Neuronal stem cell (in vitro differentiated cells): Measurements from ENCODE around the gene TMEM59.
"Not testable (repeated sequence)": the region's sequence is repeated elsewhere in the genome, so short reads cannot be mapped to it uniquely, and the experiment has no call there.

Experiments used
- DNase-seq: peaks from one replicate; pipeline ENCODE4 v3.0.0-alpha.2; 2013; ENCODE audit warnings: low spot score
- H2AFZ ChIP-seq: one replicate; pipeline ENCODE4 v1.6.1; 2013; ENCODE audit warnings: mild to moderate bottlenecking, low read length, inconsistent platforms
- H2AK5ac ChIP-seq: 2 replicates; pipeline ENCODE4 v1.6.1; 2013; ENCODE audit warnings: low read depth, mild to moderate bottlenecking, inconsistent platforms, low read length, moderate library complexity, mixed read lengths
- H2BK120ac ChIP-seq: 2 replicates; pipeline ENCODE4 v1.6.1; 2013; ENCODE audit warnings: low read depth, mild to moderate bottlenecking, inconsistent platforms, low read length, moderate library complexity, mixed read lengths
- H2BK12ac ChIP-seq: one replicate; pipeline ENCODE4 v1.6.1; 2013; ENCODE audit warnings: low read length, inconsistent platforms
- H2BK15ac ChIP-seq: 2 replicates; pipeline ENCODE4 v1.6.1; 2013; ENCODE audit warnings: mild to moderate bottlenecking, low read length, inconsistent platforms, mixed read lengths
- H2BK5ac ChIP-seq: one replicate; pipeline ENCODE4 v1.6.1; 2013; ENCODE audit warnings: inconsistent platforms, mild to moderate bottlenecking, low read length, moderate library complexity
- H3K14ac ChIP-seq: one replicate; pipeline ENCODE4 v1.6.1; 2013; ENCODE audit warnings: low read length, inconsistent platforms
- H3K18ac ChIP-seq: 2 replicates; pipeline ENCODE4 v1.6.1; 2013; ENCODE audit warnings: low read length, inconsistent platforms
- H3K23ac ChIP-seq: 2 replicates; pipeline ENCODE4 v1.6.1; 2013; ENCODE audit warnings: low read depth, mild to moderate bottlenecking, mixed read lengths, low read length, inconsistent platforms; ENCODE audit not compliant: poor library complexity
- H3K27ac ChIP-seq: replicated peaks from 3 replicates; pipeline ENCODE4 v1.5.1; 2013; ENCODE audit warnings: low read length, inconsistent platforms
- H3K27me3 ChIP-seq, 3 experiments: 2 replicates each; pipeline ENCODE4 v1.6.1; 2013; ENCODE audit warnings: low read length in 3 of 3, mild to moderate bottlenecking in 2 of 3, inconsistent platforms in 1 of 3, low read depth in 1 of 3, mixed read lengths in 1 of 3, moderate library complexity in 1 of 3; ENCODE audit not compliant: control insufficient read depth in 3 of 3, insufficient read depth in 3 of 3
- H3K36me3 ChIP-seq, 2 donors: replicated peaks in 1 of 2; 2 replicates each; pipeline ENCODE4 v1.6.1; 2013; ENCODE audit warnings: low read length in 2 of 2; ENCODE audit not compliant: control insufficient read depth in 2 of 2, insufficient read depth in 2 of 2
- H3K4ac ChIP-seq: 2 replicates; pipeline ENCODE4 v1.6.1; 2013; ENCODE audit warnings: inconsistent platforms, mild to moderate bottlenecking, low read length, moderate library complexity
- H3K4me1 ChIP-seq, 2 donors: 1 replicate in 1 of 2; 2 replicates in 1 of 2; pipeline ENCODE4 v1.6.1; 2013; ENCODE audit warnings: low read length in 2 of 2, low read depth in 1 of 2; ENCODE audit not compliant: control insufficient read depth in 2 of 2, insufficient read depth in 1 of 2
- H3K4me2 ChIP-seq: one replicate; pipeline ENCODE4 v1.6.1; 2013; ENCODE audit warnings: mild to moderate bottlenecking, low read length, inconsistent platforms; ENCODE audit not compliant: insufficient read depth, poor library complexity, severe bottlenecking
- H3K4me3 ChIP-seq, 2 donors: 2 replicates each; pipeline ENCODE4 v1.5.1; 2013; ENCODE audit warnings: low read length in 2 of 2, mild to moderate bottlenecking in 2 of 2, inconsistent platforms in 1 of 2, moderate library complexity in 1 of 2
- H3K79me1 ChIP-seq: one replicate; pipeline ENCODE4 v1.6.1; 2013; ENCODE audit warnings: low read depth, mild to moderate bottlenecking, inconsistent platforms, low read length, moderate library complexity
- H3K9ac ChIP-seq: one replicate; pipeline ENCODE4 v1.6.1; 2013; ENCODE audit warnings: mild to moderate bottlenecking, low read depth, low read length, inconsistent platforms; ENCODE audit not compliant: poor library complexity
- H3K9me3 ChIP-seq, 2 donors: replicated peaks in 1 of 2; 2 replicates each; pipeline versions ENCODE3 to v1.6.1; 2013; ENCODE audit warnings: low read length in 2 of 2, mild to moderate bottlenecking in 2 of 2, inconsistent platforms in 1 of 2, low read depth in 1 of 2, mixed read lengths in 1 of 2, moderate library complexity in 1 of 2; ENCODE audit not compliant: control insufficient read depth in 2 of 2, insufficient read depth in 1 of 2
- H4K8ac ChIP-seq: one replicate; pipeline ENCODE4 v1.6.1; 2013; ENCODE audit warnings: low read depth, mild to moderate bottlenecking, inconsistent platforms, low read length, moderate library complexity
- H4K91ac ChIP-seq: one replicate; pipeline ENCODE4 v1.6.1; 2013; ENCODE audit warnings: low read length, low read depth, mild to moderate bottlenecking, inconsistent platforms; ENCODE audit not compliant: poor library complexity
- WGBS, 2 donors: extraction: QIAGEN DNeasy Blood & Tissue Kit; methylation state at CpG; one replicate each; pipeline ENCODE4 v1.1.7; 2013; ENCODE audit warnings: missing lambda C conversion rate in 2 of 2, mixed read lengths in 1 of 2; ENCODE audit not compliant: insufficient read length in 2 of 2, insufficient replicate concordance in 1 of 2; ENCODE audit errors: extremely low coverage in 2 of 2; 5-methylcytosine and 5-hydroxymethylcytosine counted together

TMEM59 gene

GRCh38 chr1:54037476-54037875 is 15.5 kb downstream of the TMEM59 start:
- no peaks in the 10 kb centered on the region for H3K9me3 ChIP-seq
- no peak overlapping the region for H2BK15ac ChIP-seq
- H2BK12ac ChIP-seq: no peak overlapping the region
- no peak overlapping the region for H3K14ac ChIP-seq
- H3K18ac ChIP-seq: no peak overlapping the region
- no peak overlapping the region for H3K27ac ChIP-seq
- H3K4me2 ChIP-seq: no peak overlapping the region
- H2BK5ac ChIP-seq: no peak overlapping the region
- DNase-seq: no peak
- H4K8ac ChIP-seq: no peak overlapping the region
- H2AK5ac ChIP-seq: no peak overlapping the region
- peaks cover 12 to 95% of the 10 kb centered on the region in 2 donors for H3K36me3 ChIP-seq
- H3K27me3 ChIP-seq: no peaks in the 10 kb centered on the region
- no peak overlapping the region for H4K91ac ChIP-seq
- H3K9ac ChIP-seq: no peak overlapping the region
- no peak overlapping the region for H3K4ac ChIP-seq
- H3K4me3 ChIP-seq: no peak overlapping the region
- no peaks in the 10 kb centered on the region for H3K4me1 ChIP-seq
- H2BK120ac ChIP-seq: no peak overlapping the region
- H3K23ac ChIP-seq: no peak overlapping the region
- no peaks in the 10 kb centered on the region for H3K79me1 ChIP-seq
- H2AFZ ChIP-seq: no peak overlapping the region

GRCh38 chr1:54028306-54029251 is 24.4 kb downstream of the TMEM59 start:
- no peak overlapping the region for H2BK12ac ChIP-seq
- DNase-seq: no peak
- H2AFZ ChIP-seq: no peak overlapping the region
- no peak overlapping the region for H3K18ac ChIP-seq
- peaks cover 0 to under 1% (median 0%) of the 10 kb centered on the region in 3 experiments for H3K27me3 ChIP-seq
- WGBS, 2 donors: no CpG with 5 or more reads among the region's 3 CpGs
- peaks cover 0 to 36% of the 10 kb centered on the region in 2 donors for H3K36me3 ChIP-seq
- H3K4me1 ChIP-seq: no peaks in the 10 kb centered on the region
- H3K9ac ChIP-seq: no peak overlapping the region
- H2BK15ac ChIP-seq: no peak overlapping the region
- no peak overlapping the region for H4K91ac ChIP-seq
- no peaks in the 10 kb centered on the region for H3K9me3 ChIP-seq
- H3K14ac ChIP-seq: no peak overlapping the region
- no peak overlapping the region for H2BK120ac ChIP-seq
- no peak overlapping the region for H2AK5ac ChIP-seq
- no peak overlapping the region for H3K4ac ChIP-seq
- H3K23ac ChIP-seq: no peak overlapping the region
- no peak overlapping the region for H2BK5ac ChIP-seq
- no peak overlapping the region for H3K4me2 ChIP-seq
- no peak overlapping the region for H4K8ac ChIP-seq
- no peaks in the 10 kb centered on the region for H3K79me1 ChIP-seq
- no peak overlapping the region for H3K4me3 ChIP-seq
- H3K27ac ChIP-seq: no peak overlapping the region

GRCh38 chr1:54027848-54028247 is 25.2 kb downstream of the TMEM59 start:
- Histone ChIP-seq H3K27me3 (peaks cover 0 to 2% (median 0%) of the 10 kb centered on the region in 3 experiments), H2AFZ (no peak overlapping the region)

GRCh38 chr1:54024811-54025210 is 28.2 kb downstream of the TMEM59 start:
- H2BK12ac ChIP-seq, H2BK15ac ChIP-seq, H3K4me1 ChIP-seq, H3K18ac ChIP-seq, H3K79me1 ChIP-seq, H3K27ac ChIP-seq, H3K4me3 ChIP-seq, H3K36me3 ChIP-seq, H3K23ac ChIP-seq, H3K4me2 ChIP-seq, H2BK120ac ChIP-seq, H3K4ac ChIP-seq, H2BK5ac ChIP-seq, H4K91ac ChIP-seq, H3K14ac ChIP-seq, H3K9ac ChIP-seq, H2AFZ ChIP-seq, DNase-seq, H4K8ac ChIP-seq, H2AK5ac ChIP-seq, H3K9me3 ChIP-seq: not testable (repeated sequence)
- H3K27me3 ChIP-seq: peaks cover 0 to 10% (median 0%) of the 10 kb centered on the region in 3 experiments
- no CpG with 5 or more reads among the region's 1 CpG for WGBS, 2 donors

More at GRCh38 chr1:54027848-54028247, 25.2 kb downstream of the TMEM59 start:
- no peak overlapping the region for H4K8ac ChIP-seq
- no peak overlapping the region for H2BK12ac ChIP-seq
- H3K23ac ChIP-seq: no peak overlapping the region
- no peak overlapping the region for H2BK120ac ChIP-seq
- no peak overlapping the region for H3K18ac ChIP-seq
- no peak for DNase-seq
- H3K9ac ChIP-seq: no peak overlapping the region
- H3K27ac ChIP-seq: no peak overlapping the region
- H4K91ac ChIP-seq: no peak overlapping the region
- no peak overlapping the region for H2AK5ac ChIP-seq
- H3K4me1 ChIP-seq: no peaks in the 10 kb centered on the region
- no peaks in the 10 kb centered on the region for H3K9me3 ChIP-seq
- H3K4me3 ChIP-seq: no peak overlapping the region
- H3K14ac ChIP-seq: no peak overlapping the region
- H3K36me3 ChIP-seq: peaks cover 0 to 30% of the 10 kb centered on the region in 2 donors
- WGBS, 2 donors: no CpG with 5 or more reads among the region's 5 CpGs
- H3K4me2 ChIP-seq: no peak overlapping the region
- no peak overlapping the region for H2BK15ac ChIP-seq
- H3K4ac ChIP-seq: no peak overlapping the region
- H3K79me1 ChIP-seq: no peaks in the 10 kb centered on the region
- no peak overlapping the region for H2BK5ac ChIP-seq
